GM12801 (cell line): ENCODE results near the gene ICAM3.

Source experiments
- CTCF ChIP-seq: IDR thresholded peaks from one replicate; pipeline ENCODE4 v1.5.1; 2011; ENCODE audit warnings: control low read depth; ENCODE audit not compliant: insufficient read length; ENCODE audit errors: extremely low read depth

Gene ICAM3

GRCh38 chr19:10372690-10373089 lies 33.3 kb upstream of the ICAM3 start:
- TF ChIP-seq CTCF, result no peak

- TF ChIP-seq CTCF, result no peak
Measured at GRCh38 chr19:10368101-10368803, 28.8 kb upstream of the ICAM3 start.

GRCh38 chr19:10365518-10365917 lies 26.1 kb upstream of the ICAM3 start:
- TF ChIP-seq CTCF, result no peak

- no peak for TF ChIP-seq CTCF
Measured at GRCh38 chr19:10364644-10365043, 25.2 kb upstream of the ICAM3 start.

GRCh38 chr19:10363789-10364281 lies 24.4 kb upstream of the ICAM3 start:
- no peak for TF ChIP-seq CTCF

- no peak for TF ChIP-seq CTCF
Measured at GRCh38 chr19:10362259-10362658, 22.8 kb upstream of the ICAM3 start.

- TF ChIP-seq CTCF, result no peak
Measured at GRCh38 chr19:10361569-10362011, 22.2 kb upstream of the ICAM3 start.
